HepG2 (cell line): ENCODE data around the gene LAG3. TPM values are rescaled to one million over a fixed set of nuclear protein-coding genes. Genes with fewer than 3 reads are reported as not detected.

ENCODE experiments used
- ATRX ChIP-seq: sonication (generic); formaldehyde crosslinking; IDR thresholded peaks from 2 replicates; pipeline ENCODE4 v1.4.0; 2020; ENCODE audit warnings: missing genetic modification reagents, borderline replicate concordance
- CCAR2 ChIP-seq: fragments of 200-400 bp; formaldehyde crosslinking; optimal IDR thresholded peaks from 2 replicates; pipeline ENCODE3; 2018; ENCODE audit warnings: low read depth, mild to moderate bottlenecking, low read length, moderate library complexity
- HDAC6 ChIP-seq: fragments of 200-600 bp; sonication (generic); IDR thresholded peaks from 2 replicates; pipeline ENCODE4 v1.7.0; 2017; ENCODE audit warnings: mild to moderate bottlenecking, antibody characterized with exemption, low read length, low read depth
- MYC ChIP-seq: sonication (generic); formaldehyde crosslinking; IDR thresholded peaks from 2 replicates; pipeline ENCODE4 v1.9.0; 2021; ENCODE audit warnings: missing genetic modification reagents, borderline replicate concordance
- PHF20 ChIP-seq: sonication (generic); formaldehyde crosslinking; IDR thresholded peaks from 2 replicates; pipeline ENCODE4 v1.5.0; 2020; ENCODE audit warnings: mild to moderate bottlenecking, missing genetic modification reagents
- TGIF2 ChIP-seq: IDR thresholded peaks from 2 replicates; pipeline ENCODE4 v1.6.1; 2016; ENCODE audit warnings: control low read depth, missing compliant biosample characterization
- TP53 ChIP-seq: sonication (generic); formaldehyde crosslinking; conservative IDR thresholded peaks from 2 replicates; pipeline ENCODE4 v1.4.0; 2020; ENCODE audit warnings: missing genetic modification reagents
- ZBTB20 ChIP-seq: sonication (generic); formaldehyde crosslinking; IDR thresholded peaks from 2 replicates; pipeline ENCODE4 v1.8.1; 2023; ENCODE audit warnings: missing genetic modification reagents, low read depth, mild to moderate bottlenecking, borderline replicate concordance
- ZFYVE20 ChIP-seq: sonication (generic); formaldehyde crosslinking; IDR thresholded peaks from 2 replicates; pipeline ENCODE4 v1.8.0; 2023; ENCODE audit warnings: low read depth, mild to moderate bottlenecking, moderate library complexity, missing genetic modification reagents, borderline replicate concordance
- ZNF207 ChIP-seq: fragments of 450-650 bp; IDR thresholded peaks from 2 replicates; pipeline ENCODE4 v1.6.1; 2016; ENCODE audit warnings: antibody characterized with exemption, borderline replicate concordance
- ZNF256 ChIP-seq: sonication (generic); formaldehyde crosslinking; conservative IDR thresholded peaks from 2 replicates; pipeline ENCODE4 v1.4.0; 2020; ENCODE audit warnings: missing genetic modification reagents
- ZNF343 ChIP-seq: sonication (generic); formaldehyde crosslinking; IDR thresholded peaks from 2 replicates; pipeline ENCODE4 v1.4.0; 2020; ENCODE audit warnings: mild to moderate bottlenecking, missing genetic modification reagents
- ZNF530 ChIP-seq: sonication (generic); formaldehyde crosslinking; IDR thresholded peaks from 2 replicates; pipeline ENCODE4 v1.5.0; 2020; ENCODE audit warnings: low read depth, mild to moderate bottlenecking, missing genetic modification reagents
- ZNF546 ChIP-seq: sonication (generic); formaldehyde crosslinking; conservative IDR thresholded peaks from 2 replicates; pipeline ENCODE4 v1.8.1; 2023; ENCODE audit warnings: mild to moderate bottlenecking, missing genetic modification reagents
- ZNF577 ChIP-seq: sonication (generic); formaldehyde crosslinking; IDR thresholded peaks from 2 replicates; pipeline ENCODE4 v1.4.0; 2020; ENCODE audit warnings: mild to moderate bottlenecking, low read depth, missing genetic modification reagents, borderline replicate concordance
- ZNF891 ChIP-seq: sonication (generic); formaldehyde crosslinking; IDR thresholded peaks from 2 replicates; pipeline ENCODE4 v1.5.0; 2020; ENCODE audit warnings: mild to moderate bottlenecking, missing genetic modification reagents
- polyA plus RNA-seq, 8 experiments: library from polyadenylated mRNA; depleted of rRNA in 3 of 8; stranded (reverse) in 7 of 8; unstranded in 1 of 8; fragments of >200 nt; fragmentation: Illumina TruSeq in 4 of 8; extraction: Trizol in 4 of 8; gene quantifications; 2 replicates each; pipeline versions ENCODE4 v1.2.1 to v1.2.3, GENCODE V29; 2011 to 2016; ENCODE audit warnings: low read depth in 4 of 8, missing spikeins in 1 of 8, mixed read lengths in 1 of 8; ENCODE audit not compliant: insufficient read depth in 1 of 8
- total RNA-seq, 5 experiments: library from RNA; depleted of rRNA; stranded (reverse); fragments of >200 nt; fragmentation: Illumina TruSeq; extraction: Trizol; gene quantifications; 2 replicates each; pipeline ENCODE4 v1.2.3, GENCODE V29; 2016; ENCODE audit warnings: low read depth in 1 of 5
- TF ChIP-seq, protein P1 (sequence below): IDR thresholded peaks from 2 replicates; pipeline ENCODE4 v1.6.1; 2012; ENCODE audit warnings: low read depth, low read length, improper control_type of control experiment
- TF ChIP-seq, protein P2 (sequence below): sonication (generic); formaldehyde crosslinking; conservative IDR thresholded peaks from 2 replicates; pipeline ENCODE4 v1.8.0; 2022; ENCODE audit warnings: low read depth, missing genetic modification reagents
- TF ChIP-seq, protein P3 (sequence below): sonication (generic); formaldehyde crosslinking; IDR thresholded peaks from 2 replicates; pipeline ENCODE4 v1.4.0; 2020; ENCODE audit warnings: missing genetic modification reagents, borderline replicate concordance

The LAG3 gene
- total and polyA plus RNA-seq, 2 of the 13 experiments (the other 11 are each of a cell fraction or from before 2014, with no cell fraction given) = 0.11 to 0.26 TPM

DNA sequence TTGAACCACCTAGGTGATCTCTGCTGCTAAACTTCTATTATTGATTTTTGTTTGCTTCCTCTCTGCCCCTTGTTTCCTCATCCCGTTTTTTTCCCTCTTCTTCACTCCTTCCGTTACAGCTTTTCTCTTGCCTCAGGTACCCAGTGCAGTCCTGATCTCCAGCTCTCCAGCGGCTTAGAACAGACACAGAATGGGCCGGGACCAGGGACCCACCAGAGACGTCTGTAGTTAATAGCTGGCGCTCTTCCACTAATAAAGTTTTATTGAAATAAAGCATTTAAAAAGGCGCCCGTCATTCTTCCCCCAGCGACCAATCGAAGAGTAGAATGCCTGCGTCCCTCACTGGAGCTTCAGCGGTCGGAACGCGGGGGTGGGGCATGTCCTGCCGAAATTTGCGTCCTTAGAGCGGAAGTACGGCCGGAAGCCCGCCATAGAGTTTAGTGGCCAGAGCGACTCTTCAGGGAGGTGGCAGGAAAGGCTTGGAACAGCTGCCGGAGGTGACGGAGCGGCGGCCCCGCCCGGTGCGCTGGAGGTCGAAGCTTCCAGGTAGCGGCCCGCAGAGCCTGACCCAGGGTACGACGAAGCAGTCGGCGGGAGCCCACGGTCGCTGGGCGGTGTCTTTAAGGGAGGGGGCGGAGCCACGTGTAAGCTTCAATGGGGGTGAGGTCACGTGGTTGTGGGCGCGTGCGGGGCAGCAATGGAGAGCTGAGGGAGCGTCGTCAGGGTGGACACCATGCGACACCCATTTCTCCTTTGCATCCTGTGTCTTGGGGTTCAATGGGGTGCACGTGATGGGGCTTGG is 48.5 kb upstream of the LAG3 start, which contains the start of gene COPS7A (continued):
- TF ChIP-seq ZFYVE20 (CRISPR knock-in tag) = peak; percentile 90; the same call in 1 of the 2 replicates
- TF ChIP-seq, protein P1, sequence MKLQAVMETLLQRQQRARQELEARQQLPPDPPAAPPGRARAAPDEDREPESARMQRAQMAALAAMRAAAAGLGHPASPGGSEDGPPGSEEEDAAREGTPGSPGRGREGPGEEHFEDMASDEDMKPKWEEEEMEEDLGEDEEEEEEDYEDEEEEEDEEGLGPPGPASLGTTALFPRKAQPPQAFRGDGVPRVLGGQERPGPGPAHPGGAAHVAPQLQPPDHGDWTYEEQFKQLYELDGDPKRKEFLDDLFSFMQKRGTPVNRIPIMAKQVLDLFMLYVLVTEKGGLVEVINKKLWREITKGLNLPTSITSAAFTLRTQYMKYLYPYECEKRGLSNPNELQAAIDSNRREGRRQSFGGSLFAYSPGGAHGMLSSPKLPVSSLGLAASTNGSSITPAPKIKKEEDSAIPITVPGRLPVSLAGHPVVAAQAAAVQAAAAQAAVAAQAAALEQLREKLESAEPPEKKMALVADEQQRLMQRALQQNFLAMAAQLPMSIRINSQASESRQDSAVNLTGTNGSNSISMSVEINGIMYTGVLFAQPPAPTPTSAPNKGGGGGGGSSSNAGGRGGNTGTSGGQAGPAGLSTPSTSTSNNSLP = peak; percentile 45
- TF ChIP-seq CCAR2 = peak; percentile 85
- peak; percentile 94 for TF ChIP-seq ZNF256
- TF ChIP-seq HDAC6 = no peak
- TF ChIP-seq, protein P2, sequence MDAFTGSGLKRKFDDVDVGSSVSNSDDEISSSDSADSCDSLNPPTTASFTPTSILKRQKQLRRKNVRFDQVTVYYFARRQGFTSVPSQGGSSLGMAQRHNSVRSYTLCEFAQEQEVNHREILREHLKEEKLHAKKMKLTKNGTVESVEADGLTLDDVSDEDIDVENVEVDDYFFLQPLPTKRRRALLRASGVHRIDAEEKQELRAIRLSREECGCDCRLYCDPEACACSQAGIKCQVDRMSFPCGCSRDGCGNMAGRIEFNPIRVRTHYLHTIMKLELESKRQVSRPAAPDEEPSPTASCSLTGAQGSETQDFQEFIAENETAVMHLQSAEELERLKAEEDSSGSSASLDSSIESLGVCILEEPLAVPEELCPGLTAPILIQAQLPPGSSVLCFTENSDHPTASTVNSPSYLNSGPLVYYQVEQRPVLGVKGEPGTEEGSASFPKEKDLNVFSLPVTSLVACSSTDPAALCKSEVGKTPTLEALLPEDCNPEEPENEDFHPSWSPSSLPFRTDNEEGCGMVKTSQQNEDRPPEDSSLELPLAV (CRISPR knock-in tag) = no peak
- no peak for TF ChIP-seq ZNF577 (CRISPR knock-in tag)
- TF ChIP-seq ZNF546 (CRISPR knock-in tag) = 0 out of 2 replicates have a peak, but pooled peaks have one; percentile 66
- no peak for TF ChIP-seq ATRX (CRISPR knock-in tag)
- peak; percentile 97 for TF ChIP-seq PHF20 (CRISPR knock-in tag)
- TF ChIP-seq ZNF891 (CRISPR knock-in tag) = peak; percentile 94
- TF ChIP-seq, protein P3, sequence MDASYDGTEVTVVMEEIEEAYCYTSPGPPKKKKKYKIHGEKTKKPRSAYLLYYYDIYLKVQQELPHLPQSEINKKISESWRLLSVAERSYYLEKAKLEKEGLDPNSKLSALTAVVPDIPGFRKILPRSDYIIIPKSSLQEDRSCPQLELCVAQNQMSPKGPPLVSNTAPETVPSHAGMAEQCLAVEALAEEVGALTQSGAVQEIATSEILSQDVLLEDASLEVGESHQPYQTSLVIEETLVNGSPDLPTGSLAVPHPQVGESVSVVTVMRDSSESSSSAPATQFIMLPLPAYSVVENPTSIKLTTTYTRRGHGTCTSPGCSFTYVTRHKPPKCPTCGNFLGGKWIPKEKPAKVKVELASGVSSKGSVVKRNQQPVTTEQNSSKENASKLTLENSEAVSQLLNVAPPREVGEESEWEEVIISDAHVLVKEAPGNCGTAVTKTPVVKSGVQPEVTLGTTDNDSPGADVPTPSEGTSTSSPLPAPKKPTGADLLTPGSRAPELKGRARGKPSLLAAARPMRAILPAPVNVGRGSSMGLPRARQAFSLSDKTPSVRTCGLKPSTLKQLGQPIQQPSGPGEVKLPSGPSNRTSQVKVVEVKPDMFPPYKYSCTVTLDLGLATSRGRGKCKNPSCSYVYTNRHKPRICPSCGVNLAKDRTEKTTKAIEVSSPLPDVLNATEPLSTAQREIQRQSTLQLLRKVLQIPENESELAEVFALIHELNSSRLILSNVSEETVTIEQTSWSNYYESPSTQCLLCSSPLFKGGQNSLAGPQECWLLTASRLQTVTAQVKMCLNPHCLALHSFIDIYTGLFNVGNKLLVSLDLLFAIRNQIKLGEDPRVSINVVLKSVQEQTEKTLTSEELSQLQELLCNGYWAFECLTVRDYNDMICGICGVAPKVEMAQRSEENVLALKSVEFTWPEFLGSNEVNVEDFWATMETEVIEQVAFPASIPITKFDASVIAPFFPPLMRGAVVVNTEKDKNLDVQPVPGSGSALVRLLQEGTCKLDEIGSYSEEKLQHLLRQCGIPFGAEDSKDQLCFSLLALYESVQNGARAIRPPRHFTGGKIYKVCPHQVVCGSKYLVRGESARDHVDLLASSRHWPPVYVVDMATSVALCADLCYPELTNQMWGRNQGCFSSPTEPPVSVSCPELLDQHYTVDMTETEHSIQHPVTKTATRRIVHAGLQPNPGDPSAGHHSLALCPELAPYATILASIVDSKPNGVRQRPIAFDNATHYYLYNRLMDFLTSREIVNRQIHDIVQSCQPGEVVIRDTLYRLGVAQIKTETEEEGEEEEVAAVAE (CRISPR knock-in tag) = peak; percentile 52; the same call in 1 of the 2 replicates
- peak; percentile 53; the same call in 1 of the 2 replicates for TF ChIP-seq ZNF343 (CRISPR knock-in tag)
- 0 out of 2 replicates have a peak, but pooled peaks have one; percentile 63 for TF ChIP-seq TGIF2 (CRISPR knock-in tag)
- no peak for TF ChIP-seq ZNF207
- no peak; the same call in 1 of the 2 replicates for TF ChIP-seq TP53
- TF ChIP-seq ZBTB20 = peak; percentile 78; the same call in 1 of the 2 replicates
- TF ChIP-seq ZNF530 (CRISPR knock-in tag) = no peak
- TF ChIP-seq MYC (CRISPR knock-in tag) = peak; percentile 95
